ENCODE results near the gene LGALSL.
A peak's percentile ranks its signal among the peaks of the same experiment; 100 is the strongest.

The LGALSL gene

GRCh38 chr2:64488050-64488974 is 34.4 kb downstream of the LGALSL start:
- TF ChIP-seq ZFX (IDR thresholded peaks at IDR 0.05; ENCODE audit: borderline replicate concordance) = no peak
- TF ChIP-seq CTCF (IDR thresholded peaks at IDR 0.05) = peak; percentile 93

GRCh38 chr2:64489081-64489751 is 35.3 kb downstream of the LGALSL start:
- TF ChIP-seq ZFX (IDR thresholded peaks at IDR 0.05; ENCODE audit: borderline replicate concordance) = no peak
- no peak for TF ChIP-seq CTCF (IDR thresholded peaks at IDR 0.05)

More at GRCh38 chr2:64488050-64488974, 34.4 kb downstream of the LGALSL start:
- H3K27ac ChIP-seq = no peak overlapping the region

GRCh38 chr2:64491426-64491825 is 37.5 kb downstream of the LGALSL start:
- H3K27ac ChIP-seq = no peak overlapping the region
- no peak for TF ChIP-seq CTCF (IDR thresholded peaks at IDR 0.05)
- TF ChIP-seq ZFX (IDR thresholded peaks at IDR 0.05; ENCODE audit: borderline replicate concordance) = no peak

More at GRCh38 chr2:64489081-64489751, 35.3 kb downstream of the LGALSL start:
- H3K27ac ChIP-seq = no peak overlapping the region

- no peak for TF ChIP-seq CTCF (IDR thresholded peaks at IDR 0.05)
- no peak for TF ChIP-seq ZFX (IDR thresholded peaks at IDR 0.05; ENCODE audit: borderline replicate concordance)
- H3K27ac ChIP-seq = no peak overlapping the region
Measured at GRCh38 chr2:64492272-64492671, 38.3 kb downstream of the LGALSL start.

GRCh38 chr2:64492821-64493220 is 38.9 kb downstream of the LGALSL start:
- TF ChIP-seq CTCF (IDR thresholded peaks at IDR 0.05) (no peak), ZFX (IDR thresholded peaks at IDR 0.05; ENCODE audit: borderline replicate concordance) (no peak)
- H3K27ac ChIP-seq = no peak overlapping the region

GRCh38 chr2:64493788-64494187 is 39.8 kb downstream of the LGALSL start:
- TF ChIP-seq ZFX (IDR thresholded peaks at IDR 0.05; ENCODE audit: borderline replicate concordance) (no peak), CTCF (IDR thresholded peaks at IDR 0.05) (no peak)
- no peak overlapping the region for H3K27ac ChIP-seq

- TF ChIP-seq CTCF (IDR thresholded peaks at IDR 0.05) (no peak), ZFX (IDR thresholded peaks at IDR 0.05; ENCODE audit: borderline replicate concordance) (no peak)
- no peak overlapping the region for H3K27ac ChIP-seq
Measured at GRCh38 chr2:64498438-64498837, 44.5 kb downstream of the LGALSL start.
